HL-60 (cell line): Measurements from ENCODE around the gene MCF2L2.

Source experiments
- DNase-seq, 2 experiments: peaks; one replicate each; pipeline ENCODE4 v3.0.0-alpha.2; 2010 to 2020; ENCODE audit warnings: low read depth in 1 of 2, low spot score in 1 of 2
- H3K27ac ChIP-seq: fragments of 250-450 bp; sonication (Bioruptor Pico); replicated peaks from 2 replicates; pipeline ENCODE4 v1.5.1; 2020; ENCODE audit warnings: mild to moderate bottlenecking, moderate library complexity
- H3K27me3 ChIP-seq: fragments of 250-450 bp; sonication (Bioruptor Pico); 2 replicates; pipeline ENCODE4 v1.5.1; 2021; ENCODE audit warnings: mild to moderate bottlenecking, moderate library complexity; ENCODE audit not compliant: insufficient read depth, poor library complexity, severe bottlenecking
- H3K4me3 ChIP-seq: replicated peaks from 2 replicates; pipeline ENCODE4 v1.5.1; 2011; ENCODE audit warnings: mild to moderate bottlenecking, control low read depth, low read length; ENCODE audit not compliant: insufficient read depth
- CTCF ChIP-seq: IDR thresholded peaks from one replicate; pipeline ENCODE4 v1.5.1; 2011; ENCODE audit warnings: low read length, control low read depth, inconsistent platforms; ENCODE audit not compliant: insufficient read depth
- GABPA ChIP-seq: IDR thresholded peaks from 2 replicates; pipeline ENCODE4 v1.6.1; 2012; ENCODE audit warnings: low read depth
- POLR2AphosphoS5 ChIP-seq: IDR thresholded peaks from 2 replicates; pipeline ENCODE4 v1.6.1; 2012; ENCODE audit warnings: low read depth
- SPI1 ChIP-seq: IDR thresholded peaks from 2 replicates; pipeline ENCODE4 v1.6.1; 2012; ENCODE audit warnings: low read depth, mild to moderate bottlenecking, borderline replicate concordance
- TF ChIP-seq, protein P1 (sequence below): IDR thresholded peaks from 2 replicates; pipeline ENCODE4 v1.6.1; 2012; ENCODE audit warnings: low read depth; ENCODE audit not compliant: insufficient replicate concordance

Gene MCF2L2

DNA sequence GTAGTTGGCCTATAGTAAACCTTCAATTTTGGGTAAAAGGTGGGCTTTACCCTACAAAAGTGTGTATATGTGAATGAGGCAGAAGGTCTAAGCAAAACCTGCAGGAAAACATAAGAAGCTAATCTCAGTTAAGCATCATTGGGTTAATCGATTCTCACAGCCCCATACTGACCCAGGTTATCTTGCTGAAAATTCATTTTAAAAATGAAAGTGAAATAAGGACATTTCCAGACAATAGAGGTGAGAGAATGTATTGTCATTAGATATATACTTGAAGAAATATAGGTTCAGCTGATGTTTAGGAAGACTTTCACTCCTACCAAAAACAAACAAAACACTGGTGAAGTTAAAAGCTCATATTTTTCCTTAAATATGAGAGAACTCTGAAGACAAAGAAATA is 85.6 kb downstream of the MCF2L2 start:
- H3K27ac ChIP-seq = no peak overlapping the region
- H3K4me3 ChIP-seq = no peak overlapping the region
- H3K27me3 ChIP-seq = no peaks in the 10 kb centered on the region
- TF ChIP-seq POLR2AphosphoS5 (no peak), SPI1 (no peak), GABPA (no peak), CTCF (no peak)
- TF ChIP-seq, protein P1, sequence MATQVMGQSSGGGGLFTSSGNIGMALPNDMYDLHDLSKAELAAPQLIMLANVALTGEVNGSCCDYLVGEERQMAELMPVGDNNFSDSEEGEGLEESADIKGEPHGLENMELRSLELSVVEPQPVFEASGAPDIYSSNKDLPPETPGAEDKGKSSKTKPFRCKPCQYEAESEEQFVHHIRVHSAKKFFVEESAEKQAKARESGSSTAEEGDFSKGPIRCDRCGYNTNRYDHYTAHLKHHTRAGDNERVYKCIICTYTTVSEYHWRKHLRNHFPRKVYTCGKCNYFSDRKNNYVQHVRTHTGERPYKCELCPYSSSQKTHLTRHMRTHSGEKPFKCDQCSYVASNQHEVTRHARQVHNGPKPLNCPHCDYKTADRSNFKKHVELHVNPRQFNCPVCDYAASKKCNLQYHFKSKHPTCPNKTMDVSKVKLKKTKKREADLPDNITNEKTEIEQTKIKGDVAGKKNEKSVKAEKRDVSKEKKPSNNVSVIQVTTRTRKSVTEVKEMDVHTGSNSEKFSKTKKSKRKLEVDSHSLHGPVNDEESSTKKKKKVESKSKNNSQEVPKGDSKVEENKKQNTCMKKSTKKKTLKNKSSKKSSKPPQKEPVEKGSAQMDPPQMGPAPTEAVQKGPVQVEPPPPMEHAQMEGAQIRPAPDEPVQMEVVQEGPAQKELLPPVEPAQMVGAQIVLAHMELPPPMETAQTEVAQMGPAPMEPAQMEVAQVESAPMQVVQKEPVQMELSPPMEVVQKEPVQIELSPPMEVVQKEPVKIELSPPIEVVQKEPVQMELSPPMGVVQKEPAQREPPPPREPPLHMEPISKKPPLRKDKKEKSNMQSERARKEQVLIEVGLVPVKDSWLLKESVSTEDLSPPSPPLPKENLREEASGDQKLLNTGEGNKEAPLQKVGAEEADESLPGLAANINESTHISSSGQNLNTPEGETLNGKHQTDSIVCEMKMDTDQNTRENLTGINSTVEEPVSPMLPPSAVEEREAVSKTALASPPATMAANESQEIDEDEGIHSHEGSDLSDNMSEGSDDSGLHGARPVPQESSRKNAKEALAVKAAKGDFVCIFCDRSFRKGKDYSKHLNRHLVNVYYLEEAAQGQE = no peak
- DNase-seq = no peak

- no peak overlapping the region for H3K27ac ChIP-seq
- no peak for DNase-seq
- TF ChIP-seq, protein P1 = no peak
- TF ChIP-seq CTCF (no peak), GABPA (no peak), POLR2AphosphoS5 (no peak), SPI1 (no peak)
- no peaks in the 10 kb centered on the region for H3K27me3 ChIP-seq
- no peak overlapping the region for H3K4me3 ChIP-seq
Observed at GRCh38 chr3:183341545-183342288, 86.7 kb downstream of the MCF2L2 start.

GRCh38 chr3:183340222-183340621 is 88.2 kb downstream of the MCF2L2 start:
- no peak for TF ChIP-seq POLR2AphosphoS5
- TF ChIP-seq, protein P1 = no peak
- Histone ChIP-seq H3K27me3 (no peaks in the 10 kb centered on the region), H3K27ac (no peak overlapping the region), H3K4me3 (no peak overlapping the region)
- DNase-seq = no peak
